Stimulated activated CD4-positive, alpha-beta T cell treated with anti-CD3 and anti-CD28 coated beads, Interleukin-4, amount 100 ng/mL, for 24 hours (primary cell): ENCODE results near the gene ARG2.

Source experiments
- DNase-seq: peaks from one replicate; pipeline ENCODE4 v3.0.0-alpha.2; 2020

ARG2 gene

GRCh38 chr14:67695394-67695949, 75.8 kb downstream of the ARG2 start, which contains the start of gene RDH11:
TSS of gene RDH11 (minus strand) at chr14:67695764. CDS start at chr14:67695703, 61 bp downstream.
- DNase-seq = peak; percentile 83

GRCh38 chr14:67697006-67697405, 77.3 kb downstream of the ARG2 start:
- no peak for DNase-seq

- no peak for DNase-seq
Observed at GRCh38 chr14:67698179-67698578, 78.5 kb downstream of the ARG2 start.
